ENCODE results near the gene PCDHGA7.
"Not testable (repeated sequence)": the region's sequence is repeated elsewhere in the genome, so short reads cannot be mapped to it uniquely, and the experiment has no call there.

PCDHGA7 gene

DNA sequence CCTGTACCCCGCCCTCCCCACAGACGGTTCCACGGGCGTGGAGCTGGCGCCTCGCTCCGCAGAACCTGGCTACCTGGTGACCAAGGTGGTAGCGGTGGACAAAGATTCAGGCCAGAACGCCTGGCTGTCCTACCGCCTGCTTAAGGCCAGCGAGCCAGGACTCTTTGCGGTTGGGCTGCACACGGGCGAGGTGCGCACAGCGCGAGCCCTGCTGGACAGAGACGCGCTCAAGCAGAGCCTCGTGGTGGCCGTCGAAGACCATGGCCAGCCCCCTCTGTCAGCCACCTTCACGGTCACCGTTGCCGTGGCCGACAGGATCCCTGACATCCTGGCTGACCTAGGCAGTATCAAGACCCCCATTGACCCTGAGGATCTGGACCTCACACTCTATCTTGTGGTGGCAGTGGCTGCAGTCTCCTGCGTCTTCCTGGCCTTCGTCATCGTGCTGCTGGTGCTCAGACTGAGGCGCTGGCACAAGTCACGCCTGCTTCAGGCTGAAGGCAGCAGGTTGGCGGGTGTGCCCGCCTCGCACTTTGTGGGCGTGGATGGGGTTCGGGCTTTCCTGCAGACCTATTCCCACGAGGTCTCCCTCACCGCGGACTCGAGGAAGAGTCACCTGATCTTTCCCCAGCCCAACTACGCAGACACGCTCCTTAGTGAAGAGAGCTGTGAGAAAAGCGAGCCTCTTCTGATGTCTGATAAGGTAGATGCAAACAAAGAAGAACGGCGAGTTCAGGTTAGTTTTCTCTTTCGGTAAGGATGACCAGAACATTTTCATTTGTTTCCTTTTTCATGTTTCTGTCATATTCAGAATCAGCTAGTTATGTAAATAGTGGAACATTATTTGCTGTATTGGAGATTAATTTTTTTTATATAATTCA lies 16.3 kb upstream of the PCDHGA7 start:
- DNase-seq, result no peak

DNA sequence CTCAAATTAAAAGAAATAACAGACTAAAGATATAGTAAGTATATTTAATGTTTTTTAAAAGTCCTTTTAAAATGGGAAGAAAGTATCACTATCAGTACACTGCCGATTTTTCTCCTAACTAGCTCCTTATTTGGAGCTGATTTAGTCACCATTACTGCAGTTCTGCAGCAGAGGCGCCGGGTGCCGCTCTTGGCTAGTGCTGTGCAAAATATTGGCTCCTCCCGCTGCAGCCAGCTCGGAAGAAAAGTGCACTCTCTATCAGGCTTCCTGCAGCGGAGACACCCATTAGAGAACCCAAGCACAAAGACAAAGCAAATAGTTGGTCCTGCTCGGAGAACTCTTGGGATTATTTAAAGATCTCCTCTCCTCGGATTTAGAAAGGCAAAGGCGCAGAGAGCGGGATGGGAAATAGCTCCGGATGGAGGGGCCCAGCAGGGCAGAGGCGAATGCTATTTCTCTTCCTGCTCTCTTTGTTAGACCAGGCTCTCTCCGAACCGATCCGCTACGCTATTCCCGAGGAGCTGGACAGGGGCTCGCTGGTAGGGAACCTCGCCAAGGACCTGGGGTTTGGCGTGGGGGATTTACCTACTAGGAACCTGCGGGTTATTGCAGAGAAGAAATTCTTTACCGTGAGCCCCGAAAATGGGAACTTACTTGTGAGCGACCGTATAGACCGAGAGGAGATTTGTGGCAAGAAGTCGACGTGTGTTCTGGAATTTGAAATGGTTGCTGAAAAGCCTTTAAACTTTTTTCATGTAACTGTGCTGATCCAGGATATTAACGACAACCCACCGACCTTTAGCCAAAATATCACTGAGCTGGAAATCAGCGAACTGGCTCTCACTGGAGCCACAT lies 12.3 kb upstream of the PCDHGA7 start, which contains the start of gene PCDHGB3:
PCDHGB3 (plus strand) TSS at position 249 of the 855 bp plus-strand sequence; CDS start at position 402, 153 bp downstream.
- no peak for DNase-seq

- no peak for DNase-seq
These were observed 10.7 kb upstream of the PCDHGA7 start for GRCh38 chr5:141371572-141372475.

GRCh38 chr5:141373673-141374317 lies 8.7 kb upstream of the PCDHGA7 start, which contains the start of gene PCDHGA6:
Gene PCDHGA6 (plus strand): TSS chr5:141373891. CDS start chr5:141374084, 193 bp downstream.
- DNase-seq, result no peak

GRCh38 chr5:141374627-141375026 lies 7.9 kb upstream of the PCDHGA7 start:
- no peak for DNase-seq

DNA sequence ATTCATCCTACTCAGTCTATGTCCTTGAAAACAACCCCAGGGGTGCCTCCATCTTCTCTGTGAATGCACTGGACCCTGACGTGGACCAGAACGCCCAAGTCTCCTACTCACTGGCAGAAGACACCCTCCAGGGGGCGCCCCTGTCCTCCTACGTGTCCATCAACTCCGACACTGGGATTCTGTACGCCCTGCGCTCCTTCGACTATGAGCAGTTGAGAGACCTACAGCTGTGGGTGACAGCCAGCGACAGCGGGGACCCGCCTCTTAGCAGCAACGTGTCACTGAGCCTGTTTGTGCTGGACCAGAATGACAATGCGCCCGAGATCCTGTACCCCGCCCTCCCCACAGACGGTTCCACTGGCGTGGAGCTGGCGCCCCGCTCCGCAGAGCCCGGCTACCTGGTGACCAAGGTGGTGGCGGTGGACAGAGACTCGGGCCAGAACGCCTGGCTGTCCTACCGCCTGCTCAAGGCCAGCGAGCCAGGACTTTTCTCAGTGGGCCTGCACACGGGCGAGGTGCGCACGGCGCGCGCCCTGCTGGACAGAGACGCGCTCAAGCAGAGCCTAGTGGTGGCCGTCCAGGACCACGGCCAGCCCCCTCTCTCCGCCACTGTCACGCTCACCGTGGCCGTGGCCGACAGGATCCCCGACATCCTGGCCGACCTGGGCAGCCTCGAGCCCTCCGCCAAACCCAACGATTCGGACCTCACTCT lies 6.9 kb upstream of the PCDHGA7 start:
- not testable (repeated sequence) for DNase-seq

DNA sequence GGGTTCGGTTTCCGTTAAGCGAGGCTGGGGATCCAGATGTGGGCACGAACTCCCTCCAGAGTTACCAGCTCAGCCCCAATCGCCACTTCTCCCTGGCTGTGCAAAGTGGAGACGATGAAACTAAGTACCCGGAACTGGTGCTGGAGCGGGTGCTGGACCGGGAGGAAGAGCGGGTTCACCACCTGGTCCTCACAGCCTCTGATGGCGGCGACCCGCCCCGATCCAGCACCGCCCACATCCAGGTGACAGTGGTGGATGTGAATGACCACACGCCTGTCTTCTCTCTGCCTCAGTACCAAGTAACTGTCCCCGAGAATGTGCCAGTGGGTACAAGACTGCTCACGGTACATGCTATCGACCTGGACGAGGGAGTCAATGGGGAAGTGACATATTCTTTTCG lies 803 bp downstream of the PCDHGA7 start:
- DNase-seq, result no peak

GRCh38 chr5:141384471-141385267 lies 2.1 kb downstream of the PCDHGA7 start:
- DNase-seq, result no peak

GRCh38 chr5:141387557-141388311 lies 5.2 kb downstream of the PCDHGA7 start, which contains the start of gene PCDHGB4:
Gene PCDHGB4 (plus strand): TSS chr5:141387698. CDS start chr5:141387885, 187 bp downstream.
- not testable (repeated sequence) for DNase-seq

DNA sequence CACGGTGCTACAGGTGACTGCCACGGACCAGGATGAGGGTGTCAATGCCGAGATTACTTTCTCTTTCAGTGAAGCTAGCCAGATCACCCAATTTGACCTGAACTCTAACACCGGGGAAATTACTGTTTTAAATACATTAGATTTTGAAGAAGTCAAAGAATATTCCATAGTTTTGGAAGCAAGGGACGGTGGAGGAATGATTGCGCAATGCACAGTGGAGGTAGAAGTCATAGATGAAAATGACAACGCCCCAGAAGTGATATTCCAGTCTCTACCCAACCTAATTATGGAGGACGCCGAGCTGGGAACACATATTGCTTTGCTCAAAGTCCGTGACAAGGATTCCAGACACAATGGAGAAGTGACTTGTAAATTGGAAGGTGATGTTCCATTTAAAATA lies 6.1 kb downstream of the PCDHGA7 start:
- no peak for DNase-seq

- no peak for DNase-seq
These were observed 6.9 kb downstream of the PCDHGA7 start for GRCh38 chr5:141389153-141390042.

GRCh38 chr5:141392429-141393198 lies 10.1 kb downstream of the PCDHGA7 start, which contains the start of gene PCDHGA8:
Gene PCDHGA8 (plus strand): TSS chr5:141392633. CDS start chr5:141392814, 181 bp downstream.
- no peak for DNase-seq

DNA sequence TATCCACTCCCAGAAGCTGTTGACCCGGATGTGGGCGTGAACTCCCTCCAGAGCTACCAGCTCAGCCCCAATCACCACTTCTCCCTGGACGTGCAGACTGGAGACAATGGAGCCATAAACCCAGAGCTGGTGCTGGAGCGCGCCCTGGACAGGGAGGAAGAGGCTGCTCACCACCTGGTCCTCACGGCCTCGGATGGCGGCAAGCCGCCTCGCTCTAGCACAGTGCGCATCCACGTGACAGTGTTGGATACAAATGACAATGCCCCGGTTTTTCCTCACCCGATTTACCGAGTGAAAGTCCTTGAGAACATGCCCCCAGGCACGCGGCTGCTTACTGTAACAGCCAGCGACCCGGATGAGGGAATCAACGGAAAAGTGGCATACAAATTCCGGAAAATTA lies 10.7 kb downstream of the PCDHGA7 start:
- DNase-seq, result no peak

DNA sequence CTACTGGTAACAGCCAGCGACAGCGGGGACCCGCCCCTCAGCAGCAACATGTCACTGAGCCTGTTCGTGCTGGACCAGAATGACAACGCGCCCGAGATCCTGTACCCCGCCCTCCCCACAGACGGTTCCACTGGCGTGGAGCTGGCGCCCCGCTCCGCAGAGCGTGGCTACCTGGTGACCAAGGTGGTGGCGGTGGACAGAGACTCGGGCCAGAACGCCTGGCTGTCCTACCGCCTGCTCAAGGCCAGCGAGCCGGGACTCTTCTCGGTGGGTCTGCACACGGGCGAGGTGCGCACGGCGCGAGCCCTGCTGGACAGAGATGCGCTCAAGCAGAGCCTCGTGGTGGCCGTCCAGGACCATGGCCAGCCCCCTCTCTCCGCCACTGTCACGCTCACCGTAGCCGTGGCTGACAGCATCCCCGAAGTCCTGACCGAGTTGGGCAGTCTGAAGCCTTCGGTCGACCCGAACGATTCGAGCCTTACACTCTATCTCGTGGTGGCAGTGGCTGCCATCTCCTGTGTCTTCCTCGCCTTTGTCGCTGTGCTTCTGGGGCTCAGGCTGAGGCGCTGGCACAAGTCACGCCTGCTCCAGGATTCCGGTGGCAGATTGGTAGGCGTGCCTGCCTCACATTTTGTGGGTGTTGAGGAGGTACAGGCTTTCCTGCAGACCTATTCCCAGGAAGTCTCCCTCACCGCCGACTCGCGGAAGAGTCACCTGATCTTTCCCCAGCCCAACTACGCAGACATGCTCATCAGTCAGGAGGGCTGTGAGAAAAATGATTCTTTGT lies 12.1 kb downstream of the PCDHGA7 start:
- DNase-seq, result not testable (repeated sequence)

GRCh38 chr5:141397756-141398551 lies 15.4 kb downstream of the PCDHGA7 start, which contains the start of gene PCDHGB5:
Gene PCDHGB5 (plus strand): TSS chr5:141397947. CDS start chr5:141398128, 181 bp downstream.
- DNase-seq, result not testable (repeated sequence)

GRCh38 chr5:141398608-141399007 lies 16.1 kb downstream of the PCDHGA7 start:
- no peak for DNase-seq

All from OCI-M1 (cell line).